Neural cell (in vitro differentiated cells): ENCODE results near the gene KCNJ4. TPM values are rescaled to one million over a fixed set of nuclear protein-coding genes. Genes with fewer than 3 reads are reported as not detected.

ENCODE experiments used
- H2AFZ ChIP-seq: fragments of 200-600, 300-800 bp; sonication (generic), shearing (Covaris generic); 2 replicates; pipeline ENCODE4 v1.6.0; 2014; ENCODE audit warnings: low read depth, mild to moderate bottlenecking, antibody characterized with exemption, low read length, moderate library complexity
- H3F3A ChIP-seq: fragments of 200-600 bp; shearing (Covaris generic); 2 replicates; pipeline ENCODE4 v1.6.1; 2016; ENCODE audit warnings: mild to moderate bottlenecking, moderate library complexity, mixed read lengths, antibody characterized with exemption, low read length; ENCODE audit not compliant: insufficient read depth, poor library complexity, severe bottlenecking
- H3K27ac ChIP-seq: fragments of 200-600, 300-800 bp; sonication (generic), shearing (Covaris generic); 2 replicates; pipeline ENCODE4 v1.5.1; 2014; ENCODE audit warnings: mild to moderate bottlenecking, low read length, moderate library complexity
- H3K27me3 ChIP-seq: fragments of 300-800, 200-600 bp; sonication (generic), shearing (Covaris generic); 2 replicates; pipeline ENCODE4 v1.6.0; 2014; ENCODE audit warnings: mild to moderate bottlenecking, low read depth, low read length, moderate library complexity; ENCODE audit not compliant: insufficient read depth
- H3K36me3 ChIP-seq: fragments of 300-800, 200-600 bp; sonication (generic), shearing (Covaris generic); 2 replicates; pipeline ENCODE4 v1.5.1; 2014; ENCODE audit warnings: mild to moderate bottlenecking, antibody characterized with exemption, low read length, moderate library complexity; ENCODE audit not compliant: insufficient read depth
- H3K4me2 ChIP-seq: fragments of 300-800, 200-600 bp; sonication (generic), shearing (Covaris generic); 2 replicates; pipeline ENCODE4 v1.6.0; 2014; ENCODE audit warnings: mild to moderate bottlenecking, low read length
- H3K4me3 ChIP-seq: fragments of 300-800, 200-600 bp; sonication (generic), shearing (Covaris generic); 2 replicates; pipeline ENCODE4 v1.5.1; 2014; ENCODE audit warnings: mild to moderate bottlenecking, low read length, moderate library complexity
- H3K79me2 ChIP-seq: fragments of 200-600 bp; shearing (Covaris generic); replicated peaks from 2 replicates; pipeline ENCODE4 v1.6.0; 2014; ENCODE audit warnings: mild to moderate bottlenecking, low read length, moderate library complexity; ENCODE audit not compliant: insufficient read depth
- H3K9ac ChIP-seq: fragments of 300-800, 200-600 bp; sonication (generic), shearing (Covaris generic); 2 replicates; pipeline ENCODE4 v1.6.1; 2016; ENCODE audit warnings: mild to moderate bottlenecking, low read length, mixed read lengths
- H3K9me2 ChIP-seq: fragments of 200-600 bp; shearing (Covaris generic); 2 replicates; pipeline ENCODE4 v1.6.1; 2016; ENCODE audit warnings: mild to moderate bottlenecking, low read length, mixed read lengths; ENCODE audit not compliant: insufficient read depth
- H3K9me3 ChIP-seq: fragments of 200-600, 300-800 bp; sonication (generic), shearing (Covaris generic); 2 replicates; pipeline ENCODE4 v1.6.1; 2016; ENCODE audit warnings: mild to moderate bottlenecking, mixed run types, low read length, moderate library complexity, mixed read lengths
- H4K20me1 ChIP-seq: fragments of 200-600 bp; shearing (Covaris generic); 2 replicates; pipeline ENCODE4 v1.6.1; 2016; ENCODE audit warnings: mild to moderate bottlenecking, mixed run types; ENCODE audit not compliant: insufficient read depth
- CTCF ChIP-seq: fragments of 450-650 bp; IDR thresholded peaks from 2 replicates; pipeline ENCODE4 v1.5.1; 2014; ENCODE audit warnings: antibody characterized with exemption, mild to moderate bottlenecking, moderate library complexity; ENCODE audit not compliant: poor library complexity, severe bottlenecking
- EP300 ChIP-seq: fragments of 450-650 bp; conservative IDR thresholded peaks from 2 replicates; pipeline ENCODE4 v1.6.1; 2014; ENCODE audit warnings: antibody characterized with exemption, mild to moderate bottlenecking, moderate library complexity; ENCODE audit not compliant: poor library complexity, severe bottlenecking
- EZH2 ChIP-seq: fragments of 200-600, 300-800 bp; shearing (Covaris generic), sonication (generic); IDR thresholded peaks from 2 replicates; pipeline ENCODE4 v1.6.1; 2014; ENCODE audit warnings: antibody characterized with exemption, low read length, borderline replicate concordance, mild to moderate bottlenecking; ENCODE audit not compliant: insufficient read depth, poor library complexity, severe bottlenecking
- MXI1 ChIP-seq: fragments of 450-650 bp; conservative IDR thresholded peaks from 2 replicates; pipeline ENCODE4 v1.6.1; 2014; ENCODE audit warnings: antibody characterized with exemption, mild to moderate bottlenecking; ENCODE audit not compliant: poor library complexity, severe bottlenecking
- POLR2AphosphoS5 ChIP-seq: IDR thresholded peaks from 2 replicates; pipeline ENCODE4 v1.6.1; 2012
- RAD21 ChIP-seq: fragments of 450-650 bp; conservative IDR thresholded peaks from 2 replicates; pipeline ENCODE4 v1.6.1; 2014; ENCODE audit warnings: antibody characterized with exemption, mild to moderate bottlenecking, moderate library complexity
- REST ChIP-seq: IDR thresholded peaks from 2 replicates; pipeline ENCODE4 v1.6.1; 2012; ENCODE audit warnings: borderline replicate concordance
- SMC3 ChIP-seq: fragments of 450-650 bp; conservative IDR thresholded peaks from 2 replicates; pipeline ENCODE4 v1.6.1; 2014; ENCODE audit warnings: antibody characterized with exemption, mild to moderate bottlenecking, moderate library complexity; ENCODE audit not compliant: poor library complexity
- TAF1 ChIP-seq: IDR thresholded peaks from 2 replicates; pipeline ENCODE4 v1.6.1; 2012; ENCODE audit warnings: low read depth
- polyA plus RNA-seq: library from polyadenylated mRNA; depleted of rRNA; stranded (reverse); fragments of >200 nt; gene quantifications from 2 replicates; pipeline ENCODE4 v1.2.3, GENCODE V29; 2014

KCNJ4 gene
- polyA plus RNA-seq, 1 donor from 2014 or later, result 1.7 TPM

DNA sequence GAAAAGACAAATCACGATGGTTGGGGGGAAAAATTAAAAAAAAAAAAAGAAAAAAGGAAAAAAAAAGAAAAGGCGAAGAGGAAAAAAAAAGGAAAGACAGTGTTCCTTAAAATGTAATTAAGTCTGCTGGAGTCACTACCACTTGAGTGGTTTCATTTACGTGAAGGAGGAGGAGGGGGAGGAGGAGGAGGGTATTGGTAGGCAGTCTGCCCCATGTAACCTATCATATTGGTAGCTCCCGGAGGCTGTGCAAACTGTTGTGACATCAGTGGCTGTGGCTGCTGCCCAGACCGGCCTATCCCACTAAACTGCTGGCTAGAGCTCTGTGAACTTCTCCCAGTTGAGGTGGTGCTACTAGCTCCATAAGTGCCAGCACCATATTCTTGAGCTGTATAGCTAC is 30.8 kb upstream of the KCNJ4 start:
- H3K9me3 ChIP-seq, result no peaks in the 10 kb centered on the region
- no peaks in the 10 kb centered on the region for H3K27me3 ChIP-seq
- H3K9me2 ChIP-seq, result no peaks in the 10 kb centered on the region
- TF ChIP-seq RAD21 (no peak), MXI1 (no peak), CTCF (no peak), TAF1 (no peak), EZH2 (no peak), REST (no peak), POLR2AphosphoS5 (no peak), EP300 (no peak), SMC3 (no peak)
- H3K27ac ChIP-seq, result no peak overlapping the region
- peaks cover 35% of the 10 kb centered on the region for H3K36me3 ChIP-seq
- H3K79me2 ChIP-seq, result peaks cover 10% of the 10 kb centered on the region
- H3F3A ChIP-seq, result no peaks in the 10 kb centered on the region
- H3K4me3 ChIP-seq, result no peak overlapping the region
- peaks cover 8% of the 10 kb centered on the region for H4K20me1 ChIP-seq
- H2AFZ ChIP-seq, result no peak overlapping the region
- H3K9ac ChIP-seq, result no peak overlapping the region
- no peak overlapping the region for H3K4me2 ChIP-seq

DNA sequence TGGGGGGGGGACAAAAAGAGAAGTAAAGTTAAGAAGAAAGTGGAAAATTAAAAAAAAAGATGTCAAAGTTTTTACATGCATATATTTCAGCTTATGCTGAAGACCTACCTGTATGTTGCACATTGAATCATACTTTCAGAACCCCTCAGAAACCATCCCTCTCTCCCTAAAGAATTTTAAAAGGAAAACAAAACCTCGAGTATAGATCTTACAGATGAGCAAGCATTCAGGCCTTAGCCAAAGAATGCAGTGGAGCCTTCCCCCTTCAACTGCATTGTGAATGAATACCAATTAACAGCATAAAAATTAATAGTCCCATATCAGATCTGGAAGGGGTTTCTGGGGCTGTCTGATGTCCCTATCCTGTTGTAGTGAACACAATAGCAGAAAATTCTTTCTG is 29.2 kb upstream of the KCNJ4 start:
- peaks cover 8% of the 10 kb centered on the region for H4K20me1 ChIP-seq
- H3K27me3 ChIP-seq, result no peaks in the 10 kb centered on the region
- H3K27ac ChIP-seq, result no peak overlapping the region
- H3F3A ChIP-seq, result no peaks in the 10 kb centered on the region
- H3K79me2 ChIP-seq, result peaks cover 6% of the 10 kb centered on the region
- no peaks in the 10 kb centered on the region for H3K9me3 ChIP-seq
- no peaks in the 10 kb centered on the region for H3K9me2 ChIP-seq
- TF ChIP-seq SMC3, result no peak
- no peak for TF ChIP-seq REST
- TF ChIP-seq TAF1, result no peak
- no peak for TF ChIP-seq EP300
- no peak for TF ChIP-seq EZH2
- no peak for TF ChIP-seq RAD21
- TF ChIP-seq MXI1, result no peak
- TF ChIP-seq CTCF, result no peak
- TF ChIP-seq POLR2AphosphoS5, result no peak
- no peak overlapping the region for H3K9ac ChIP-seq
- no peak overlapping the region for H2AFZ ChIP-seq
- H3K4me2 ChIP-seq, result no peak overlapping the region
- peaks cover 31% of the 10 kb centered on the region for H3K36me3 ChIP-seq
- no peak overlapping the region for H3K4me3 ChIP-seq
